GM18519 (cell line): ENCODE data around the gene HAL.
A peak's percentile ranks its signal among the peaks of the same experiment; 100 is the strongest.

Experiments
- ATAC-seq: cut with Tn5 transposase; IDR thresholded peaks from one replicate; pipeline ENCODE4 v1.9.1; 2021; ENCODE audit warnings: mild to moderate bottlenecking, moderate library complexity; ENCODE audit not compliant: unreplicated experiment, low FRiP score

HAL gene

GRCh38 chr12:96014943-96015599 lies 18.9 kb upstream of the HAL start:
- ATAC-seq: no peak

DNA sequence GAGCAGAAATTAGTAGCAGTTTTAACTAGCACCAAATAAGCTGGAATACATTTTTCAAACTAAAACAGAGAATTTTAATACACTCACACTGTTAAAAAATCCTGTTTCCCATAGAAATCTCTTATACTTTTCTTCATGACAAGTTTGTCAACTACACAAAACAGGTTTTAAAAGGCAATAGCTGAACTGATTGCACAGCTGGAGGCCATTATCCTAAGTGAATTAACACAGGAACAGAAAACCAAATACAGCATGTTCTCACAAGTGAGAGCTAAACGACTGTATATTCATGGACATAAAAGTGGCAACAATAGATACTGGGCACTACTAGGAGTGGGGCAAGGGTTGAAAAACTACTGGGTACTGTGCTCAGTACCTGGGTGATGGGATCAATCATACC lies 11.6 kb upstream of the HAL start:
- ATAC-seq: no peak

DNA sequence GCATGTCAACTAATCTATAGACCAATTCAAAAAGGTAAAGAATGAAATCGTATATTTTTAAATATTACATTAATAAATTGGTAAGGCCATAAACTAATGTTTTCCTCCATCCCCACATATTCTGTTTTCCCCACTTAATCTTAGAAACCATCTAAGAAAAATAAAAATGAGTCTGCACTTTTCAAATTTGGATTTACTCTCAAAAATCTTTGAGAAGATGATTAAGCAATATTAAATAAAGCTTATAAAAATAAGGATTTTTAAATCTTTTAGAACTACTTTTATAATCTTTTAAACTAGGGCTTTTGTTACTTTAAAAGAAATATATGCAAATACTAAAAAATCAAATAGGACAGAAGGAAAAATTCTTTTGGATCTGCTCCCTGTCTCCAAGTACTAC lies 10.6 kb upstream of the HAL start:
- ATAC-seq: no peak

- no peak for ATAC-seq
These were observed 4.7 kb upstream of the HAL start for GRCh38 chr12:96000858-96001257.

GRCh38 chr12:95999484-95999883 lies 3.3 kb upstream of the HAL start:
- no peak for ATAC-seq

DNA sequence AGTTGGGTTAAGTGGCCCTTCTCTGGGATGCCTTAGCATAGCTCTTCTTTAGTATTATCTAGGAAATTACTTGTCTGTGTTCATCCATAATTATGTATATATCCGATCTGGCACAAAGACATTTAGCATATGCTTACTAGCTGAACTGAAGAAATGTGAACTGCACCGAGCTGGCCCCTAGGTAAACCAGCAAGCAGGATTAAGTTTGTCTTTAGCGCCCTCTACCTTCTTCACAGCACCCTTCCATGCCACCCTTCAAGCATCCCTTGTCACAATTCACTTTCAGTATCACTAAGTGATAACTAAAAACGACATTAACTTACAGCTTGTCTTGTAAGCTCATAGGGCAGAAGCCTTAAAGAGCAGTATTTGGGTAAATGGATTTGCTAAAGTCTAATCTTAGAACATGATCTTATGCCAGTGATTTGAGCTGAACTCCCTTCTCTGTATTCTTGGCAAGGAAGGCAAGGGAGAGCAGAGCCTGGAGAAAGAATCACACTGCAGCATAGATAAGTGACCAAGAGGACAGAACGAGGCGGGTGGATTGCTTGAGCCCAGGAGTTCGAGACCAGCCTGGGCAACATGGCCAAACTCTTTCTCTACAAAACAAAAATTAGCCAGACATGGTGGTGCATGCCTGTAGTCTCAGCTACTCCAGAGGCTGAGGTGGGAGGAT lies 2.6 kb upstream of the HAL start:
- peak; percentile 98 for ATAC-seq

DNA sequence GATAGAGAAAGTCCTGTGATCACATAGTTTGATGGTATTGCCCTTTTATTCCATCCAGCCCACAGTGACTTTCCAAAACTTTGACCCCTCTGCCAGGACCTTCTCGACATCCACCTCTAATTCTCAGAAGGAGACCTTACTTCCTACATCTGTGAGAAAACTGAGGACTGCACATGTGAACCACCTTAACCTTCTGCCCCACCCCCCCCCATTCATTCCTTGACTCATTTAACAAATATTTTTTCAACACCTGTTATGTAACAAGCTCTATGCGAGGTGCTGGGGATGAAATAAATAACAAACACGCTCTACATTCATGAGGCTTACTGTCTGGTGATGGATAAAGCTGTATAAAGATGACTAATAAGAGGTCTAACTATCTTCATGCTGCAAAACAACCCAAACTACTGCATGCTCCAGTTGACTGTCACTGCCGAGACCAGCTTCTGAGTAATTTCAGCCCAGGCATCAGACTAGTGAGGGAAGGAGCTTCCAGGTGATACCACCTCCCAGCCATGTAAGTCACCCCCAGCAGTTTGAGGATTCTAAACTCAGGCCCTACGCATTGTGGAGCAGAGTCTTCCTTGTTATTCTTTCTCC lies 1.9 kb upstream of the HAL start:
- ATAC-seq: no peak

- ATAC-seq: no peak
These were observed 1.1 kb upstream of the HAL start for GRCh38 chr12:95997276-95997675.

- ATAC-seq: no peak
These were observed 709 bp downstream of the HAL start for GRCh38 chr12:95995238-95996031.

DNA sequence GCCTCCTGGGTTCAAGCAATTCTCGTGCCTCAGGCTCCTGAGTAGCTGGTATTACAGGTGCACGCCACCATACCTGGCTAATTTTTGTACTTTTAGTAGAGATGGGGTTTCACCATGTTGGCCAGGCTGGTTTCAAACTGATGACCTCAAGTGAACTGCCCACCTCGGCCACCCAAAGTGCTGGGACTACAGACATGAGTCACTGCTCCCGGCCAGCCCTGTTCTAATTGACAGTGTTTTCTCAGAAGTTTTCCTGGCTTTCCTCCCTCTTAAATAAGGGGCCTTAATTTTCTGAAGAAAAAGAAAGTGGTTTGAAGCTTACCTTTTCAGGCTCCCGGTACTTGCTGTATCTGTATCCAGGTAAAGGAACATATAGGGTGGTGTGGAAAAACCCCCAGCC lies 1.7 kb downstream of the HAL start:
- no peak for ATAC-seq

- ATAC-seq: no peak
These were observed 2.2 kb downstream of the HAL start for GRCh38 chr12:95993907-95994306.

DNA sequence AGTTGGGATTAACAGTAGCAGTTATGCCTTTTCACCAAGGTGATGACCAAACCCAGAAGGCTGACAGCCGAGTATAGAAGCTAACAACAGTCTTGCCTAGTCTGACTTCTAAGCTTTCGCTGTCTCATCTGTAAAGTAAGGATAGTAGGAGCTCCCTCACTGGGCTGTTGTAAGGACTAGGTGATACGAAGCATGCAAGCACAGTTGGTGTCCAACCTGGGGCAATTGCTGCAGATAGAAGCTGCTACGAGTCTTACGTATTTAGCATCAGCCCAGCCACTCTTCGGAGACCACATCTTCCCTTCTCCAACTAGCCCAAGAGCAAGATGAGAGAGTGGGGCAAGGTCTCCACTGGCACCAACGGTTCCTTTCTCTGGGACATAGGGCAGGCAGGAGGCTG lies 6.0 kb downstream of the HAL start:
- no peak for ATAC-seq

DNA sequence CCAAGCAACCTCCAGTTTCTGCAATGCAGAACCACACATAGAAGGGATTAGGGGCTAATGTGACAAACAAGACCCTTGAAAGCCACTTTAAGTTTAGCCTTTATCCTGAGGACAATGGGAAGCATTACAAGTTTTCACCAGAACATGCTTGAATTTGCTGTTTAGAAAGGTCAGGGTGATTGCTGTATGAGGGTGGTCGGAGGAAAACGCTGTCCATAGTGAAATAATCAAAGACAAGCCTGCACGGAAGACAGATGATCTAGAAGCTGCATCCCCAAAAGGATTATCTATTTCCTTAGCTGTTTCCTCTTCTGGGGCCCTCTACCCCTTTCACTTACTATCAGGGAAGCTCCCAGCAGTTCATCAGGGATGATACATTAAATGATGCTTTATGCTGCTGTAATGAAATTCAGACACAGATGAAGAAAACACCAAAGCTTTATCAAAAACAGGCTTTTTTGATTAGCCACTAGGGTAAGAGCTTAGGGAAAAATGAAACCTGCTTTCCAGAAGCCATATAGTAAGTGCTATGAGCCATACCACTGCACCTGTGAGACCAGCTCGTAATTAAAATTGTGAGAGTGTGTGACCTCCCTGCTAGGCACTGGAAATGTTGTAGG lies 6.5 kb downstream of the HAL start:
- no peak for ATAC-seq

GRCh38 chr12:95988506-95989275 lies 7.5 kb downstream of the HAL start:
- ATAC-seq: no peak

GRCh38 chr12:95986635-95987570 lies 9.2 kb downstream of the HAL start:
- ATAC-seq: no peak

DNA sequence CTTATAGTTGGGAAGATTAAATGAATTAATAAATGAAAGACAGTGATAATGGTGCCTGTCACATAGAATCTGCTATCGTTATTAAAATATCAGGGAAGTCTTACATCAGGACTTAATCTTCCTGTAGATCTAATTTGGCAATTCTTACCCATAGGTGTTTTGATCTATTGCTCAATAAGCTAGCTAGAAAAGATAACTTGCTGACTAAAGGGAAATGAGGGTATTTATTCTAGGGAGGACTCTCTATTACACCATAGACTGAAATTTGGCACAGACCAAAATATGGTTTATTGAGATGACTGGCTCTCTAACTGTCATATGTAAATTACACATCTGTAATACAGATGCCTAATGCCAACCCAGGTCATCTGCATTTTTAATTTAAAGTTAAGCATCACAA lies 11.5 kb downstream of the HAL start:
- no peak for ATAC-seq

DNA sequence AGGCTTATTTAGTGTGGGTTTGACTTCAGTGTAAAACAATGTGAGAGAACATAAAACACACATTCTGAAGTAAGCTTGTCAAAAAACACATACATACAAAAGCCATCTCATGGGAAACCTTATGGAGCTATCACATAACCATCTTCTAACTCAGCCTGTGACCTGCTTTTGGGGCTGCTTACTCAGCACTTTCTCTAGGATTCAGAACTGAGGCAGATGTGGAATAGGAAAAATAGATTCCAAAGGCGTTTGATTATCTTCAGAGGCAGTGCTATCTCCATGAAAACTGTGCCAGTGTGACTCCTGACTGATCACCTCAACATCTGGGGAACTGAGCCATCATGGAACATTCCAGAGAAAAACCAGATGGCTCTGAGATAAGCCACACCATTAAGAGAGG lies 13.5 kb downstream of the HAL start:
- no peak for ATAC-seq

- ATAC-seq: no peak
These were observed 15.7 kb downstream of the HAL start for GRCh38 chr12:95980437-95980836.

DNA sequence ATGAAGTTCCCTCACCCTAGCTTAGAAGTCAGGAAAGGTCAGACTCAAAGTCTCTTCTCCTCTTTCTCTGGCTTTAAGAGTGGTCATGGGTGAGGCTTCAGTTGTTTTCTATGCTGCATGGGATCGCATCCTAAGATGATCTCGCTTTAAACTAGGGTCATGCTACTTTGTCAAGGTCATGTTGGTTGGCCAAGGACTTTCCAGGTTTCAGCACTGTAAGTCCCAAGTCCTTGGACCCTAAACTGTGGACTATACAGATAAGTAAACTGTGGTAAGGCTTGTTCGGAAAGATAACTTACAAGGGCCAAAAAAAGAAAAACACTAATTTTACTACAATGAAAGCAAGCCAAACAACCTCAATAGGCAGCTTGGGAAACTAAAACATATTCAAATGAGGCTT lies 17.4 kb downstream of the HAL start:
- ATAC-seq: no peak
